Posterior cingulate gyrus (tissue), 11 donors: ENCODE measurements around the gene DNPEP.
A peak's percentile ranks its signal among the peaks of the same experiment; 100 is the strongest.

ENCODE experiments used
- DNase-seq, 10 donors: peaks; one replicate each; pipeline versions ENCODE4 v3.0.0 to v3.0.0-alpha.2; 2020 to 2021; ENCODE audit warnings: mixed read lengths in 3 of 10
- intact Hi-C: fragments of 100-400 bp; cut with DNase I; formaldehyde crosslinking; loops from one replicate; pipeline ENCODE4 v1.15.1; 2023

DNPEP gene

GRCh38 chr2:219378163-219378851 lies 9.4 kb downstream of the DNPEP start:
- DNase-seq = no peak
- intact Hi-C loops = no loop called here

GRCh38 chr2:219369447-219369861 lies 18.3 kb downstream of the DNPEP start:
- intact Hi-C loops = no loop called here
- DNase-seq = no peak

- intact Hi-C loops = no loop called here
- DNase-seq = no peak
Measured at GRCh38 chr2:219368690-219369191, 19.0 kb downstream of the DNPEP start.

- intact Hi-C loops = no loop called here
- DNase-seq = peak in 7 of 10 donors; percentile 53 to 90 (median 57)
Measured at GRCh38 chr2:219362524-219363164, 25.1 kb downstream of the DNPEP start.

- DNase-seq = no peak
- intact Hi-C loops = no loop called here
Measured at GRCh38 chr2:219362072-219362471, 25.6 kb downstream of the DNPEP start.

- peak in 1 of 10 donors; percentile 70 for DNase-seq
- intact Hi-C loops = no loop called here
Measured at GRCh38 chr2:219358170-219359075, 29.3 kb downstream of the DNPEP start.

GRCh38 chr2:219356834-219357233 lies 30.9 kb downstream of the DNPEP start:
- DNase-seq = no peak
- intact Hi-C loops = no loop called here

GRCh38 chr2:219354582-219354981 lies 33.1 kb downstream of the DNPEP start:
- intact Hi-C loops = no loop called here
- peak in 1 of 10 donors; percentile 68 for DNase-seq

GRCh38 chr2:219353129-219353528 lies 34.6 kb downstream of the DNPEP start:
- intact Hi-C loops = no loop called here
- no peak for DNase-seq

- DNase-seq = peak in 9 of 10 donors; percentile 30 to 94 (median 68)
Measured at GRCh38 chr2:219352448-219353023, 35.2 kb downstream of the DNPEP start.

GRCh38 chr2:219350710-219351221 lies 36.9 kb downstream of the DNPEP start:
- no peak for DNase-seq

More at GRCh38 chr2:219352448-219353023, 35.2 kb downstream of the DNPEP start:
- intact Hi-C loops = no loop called here

GRCh38 chr2:219350215-219350614 lies 37.5 kb downstream of the DNPEP start:
- DNase-seq = no peak
- intact Hi-C loops = no loop called here

More at GRCh38 chr2:219350710-219351221, 36.9 kb downstream of the DNPEP start:
- intact Hi-C loops = no loop called here

GRCh38 chr2:219344751-219345430 lies 42.8 kb downstream of the DNPEP start:
- DNase-seq = peak in 8 of 10 donors; percentile 36 to 83 (median 57)
- intact Hi-C loops = no loop called here

GRCh38 chr2:219335373-219335786 lies 52.3 kb downstream of the DNPEP start:
- DNase-seq = no peak
- intact Hi-C loops = no loop called here

- intact Hi-C loops = no loop called here
- DNase-seq = no peak
Measured at GRCh38 chr2:219334076-219334475, 53.6 kb downstream of the DNPEP start.

GRCh38 chr2:219332542-219332941 lies 55.2 kb downstream of the DNPEP start, which contains the start of gene RESP18:
TSS of gene RESP18 (minus strand) at chr2:219332744.
- peak in 1 of 10 donors; percentile 70 for DNase-seq

GRCh38 chr2:219331560-219332213 lies 56.0 kb downstream of the DNPEP start:
- DNase-seq = peak in 7 of 10 donors; percentile 11 to 87 (median 40)
- intact Hi-C loops = no loop called here

More at GRCh38 chr2:219332542-219332941, 55.2 kb downstream of the DNPEP start, which contains the start of gene RESP18:
- intact Hi-C loops = no loop called here

- DNase-seq = no peak
- intact Hi-C loops = no loop called here
Measured at GRCh38 chr2:219327719-219328118, 60.0 kb downstream of the DNPEP start.
